Measurements from ENCODE around the gene PHF1. TPM values are rescaled to one million over a fixed set of nuclear protein-coding genes. Genes with fewer than 3 reads are reported as not detected.

Gene PHF1
- total and polyA plus RNA-seq, 4 donors: 7.2 to 13.5 (median 11.5) TPM

DNA sequence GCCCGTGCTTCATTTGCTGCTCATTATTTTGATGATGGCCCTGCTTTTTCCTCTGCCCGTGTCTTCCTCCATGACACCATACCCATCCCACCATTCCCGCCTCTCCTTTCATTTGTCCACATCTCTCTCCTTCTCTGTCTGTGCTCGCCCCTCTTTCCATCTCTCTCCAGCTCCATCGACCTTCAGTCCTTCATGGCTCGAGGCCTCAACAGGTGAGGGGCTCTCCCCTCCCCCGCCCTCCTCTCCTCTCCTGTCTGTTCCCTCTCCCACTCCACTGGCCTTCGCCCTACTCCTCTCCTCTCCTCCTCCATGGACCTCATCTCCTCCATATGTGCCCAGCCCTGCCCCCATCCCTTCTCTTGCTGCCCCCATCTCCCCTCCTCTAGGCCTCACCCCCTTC, 31.5 kb downstream of the PHF1 start:
- no peak overlapping the region for H3K27ac ChIP-seq (ENCODE audit: low read depth in 1 of 2, low read length in 2 of 2)
- WGBS: 88% methylated on average over 8 of the region's 8 CpGs
- TF ChIP-seq GABPA (IDR thresholded peaks at IDR 0.05 in 1 of 2, conservative IDR thresholded peaks at IDR 0.05 in 1 of 2): no peak
- TF ChIP-seq, protein P1, sequence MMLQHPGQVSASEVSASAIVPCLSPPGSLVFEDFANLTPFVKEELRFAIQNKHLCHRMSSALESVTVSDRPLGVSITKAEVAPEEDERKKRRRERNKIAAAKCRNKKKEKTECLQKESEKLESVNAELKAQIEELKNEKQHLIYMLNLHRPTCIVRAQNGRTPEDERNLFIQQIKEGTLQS (IDR thresholded peaks at IDR 0.05): no peak
- DNase-seq (ENCODE audit: low spot score): no peak
- H3K4me3 ChIP-seq (ENCODE audit: low read depth in 1 of 3, low read length in 3 of 3): no peak overlapping the region
- no peaks in the 10 kb centered on the region for H3K9me3 ChIP-seq (ENCODE audit: control insufficient read depth in 4 of 4, low read length in 3 of 4)
- no peaks in the 10 kb centered on the region for H3K27me3 ChIP-seq (ENCODE audit: control insufficient read depth in 4 of 4, insufficient read depth in 4 of 4, low read length in 3 of 4)
- no peaks in the 10 kb centered on the region for H3K4me1 ChIP-seq (ENCODE audit: control insufficient read depth in 4 of 4, insufficient read depth in 4 of 4, low read length in 3 of 4)
- no peak overlapping the region for H3K9ac ChIP-seq (ENCODE audit: low read depth in 1 of 2, low read length in 2 of 2)
- H3K36me3 ChIP-seq (ENCODE audit: control insufficient read depth in 4 of 4, insufficient read depth in 3 of 4, low read depth in 1 of 4, low read length in 3 of 4): peaks cover 0 to 2% (median 0%) of the 10 kb centered on the region in 4 donors

DNA sequence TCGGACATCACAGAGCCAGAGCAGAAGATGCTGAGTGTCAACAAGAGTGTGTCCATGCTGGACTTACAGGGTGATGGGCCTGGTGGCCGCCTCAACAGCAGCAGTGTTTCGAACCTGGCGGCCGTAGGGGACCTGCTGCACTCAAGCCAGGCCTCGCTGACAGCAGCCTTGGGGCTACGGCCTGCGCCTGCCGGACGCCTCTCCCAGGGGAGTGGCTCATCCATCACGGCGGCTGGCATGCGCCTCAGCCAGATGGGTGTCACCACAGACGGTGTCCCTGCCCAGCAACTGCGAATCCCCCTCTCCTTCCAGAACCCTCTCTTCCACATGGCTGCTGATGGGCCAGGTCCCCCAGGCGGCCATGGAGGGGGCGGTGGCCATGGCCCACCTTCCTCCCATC, 32.2 kb downstream of the PHF1 start:
- Histone ChIP-seq H3K27ac (ENCODE audit: low read depth in 1 of 2, low read length in 2 of 2) (no peak overlapping the region), H3K4me1 (ENCODE audit: control insufficient read depth in 4 of 4, insufficient read depth in 4 of 4, low read length in 3 of 4) (no peaks in the 10 kb centered on the region), H3K9me3 (ENCODE audit: control insufficient read depth in 4 of 4, low read length in 3 of 4) (no peaks in the 10 kb centered on the region), H3K9ac (ENCODE audit: low read depth in 1 of 2, low read length in 2 of 2) (no peak overlapping the region), H3K36me3 (ENCODE audit: control insufficient read depth in 4 of 4, insufficient read depth in 3 of 4, low read depth in 1 of 4, low read length in 3 of 4) (no peaks in the 10 kb centered on the region), H3K27me3 (ENCODE audit: control insufficient read depth in 4 of 4, insufficient read depth in 4 of 4, low read length in 3 of 4) (no peaks in the 10 kb centered on the region), H3K4me3 (ENCODE audit: low read depth in 1 of 3, low read length in 3 of 3) (no peak overlapping the region)
- TF ChIP-seq RAD21 (IDR thresholded peaks at IDR 0.05) (no peak), ZBTB33 (IDR thresholded peaks at IDR 0.05) (no peak), REST (IDR thresholded peaks at IDR 0.05) (no peak), HNF4G (IDR thresholded peaks at IDR 0.05) (no peak), FOXA2 (IDR thresholded peaks at IDR 0.05) (no peak), TAF1 (conservative IDR thresholded peaks at IDR 0.05) (no peak), HNF4A (conservative IDR thresholded peaks at IDR 0.05) (no peak), NR2F2 (IDR thresholded peaks at IDR 0.05) (no peak), YY1 (IDR thresholded peaks at IDR 0.05) (no peak), GABPA (IDR thresholded peaks at IDR 0.05 in 1 of 2, conservative IDR thresholded peaks at IDR 0.05 in 1 of 2) (no peak), SP1 (IDR thresholded peaks at IDR 0.05) (no peak), FOXA1 (IDR thresholded peaks at IDR 0.05) (no peak), EGR1 (IDR thresholded peaks at IDR 0.05; ENCODE audit: low read depth in 2 of 2) (no peak), RXRA (IDR thresholded peaks at IDR 0.05) (no peak)
- TF ChIP-seq, protein P1 (IDR thresholded peaks at IDR 0.05): no peak
- TF ChIP-seq, protein P2, sequence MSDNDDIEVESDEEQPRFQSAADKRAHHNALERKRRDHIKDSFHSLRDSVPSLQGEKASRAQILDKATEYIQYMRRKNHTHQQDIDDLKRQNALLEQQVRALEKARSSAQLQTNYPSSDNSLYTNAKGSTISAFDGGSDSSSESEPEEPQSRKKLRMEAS (IDR thresholded peaks at IDR 0.05): no peak
- TF ChIP-seq, protein P3, sequence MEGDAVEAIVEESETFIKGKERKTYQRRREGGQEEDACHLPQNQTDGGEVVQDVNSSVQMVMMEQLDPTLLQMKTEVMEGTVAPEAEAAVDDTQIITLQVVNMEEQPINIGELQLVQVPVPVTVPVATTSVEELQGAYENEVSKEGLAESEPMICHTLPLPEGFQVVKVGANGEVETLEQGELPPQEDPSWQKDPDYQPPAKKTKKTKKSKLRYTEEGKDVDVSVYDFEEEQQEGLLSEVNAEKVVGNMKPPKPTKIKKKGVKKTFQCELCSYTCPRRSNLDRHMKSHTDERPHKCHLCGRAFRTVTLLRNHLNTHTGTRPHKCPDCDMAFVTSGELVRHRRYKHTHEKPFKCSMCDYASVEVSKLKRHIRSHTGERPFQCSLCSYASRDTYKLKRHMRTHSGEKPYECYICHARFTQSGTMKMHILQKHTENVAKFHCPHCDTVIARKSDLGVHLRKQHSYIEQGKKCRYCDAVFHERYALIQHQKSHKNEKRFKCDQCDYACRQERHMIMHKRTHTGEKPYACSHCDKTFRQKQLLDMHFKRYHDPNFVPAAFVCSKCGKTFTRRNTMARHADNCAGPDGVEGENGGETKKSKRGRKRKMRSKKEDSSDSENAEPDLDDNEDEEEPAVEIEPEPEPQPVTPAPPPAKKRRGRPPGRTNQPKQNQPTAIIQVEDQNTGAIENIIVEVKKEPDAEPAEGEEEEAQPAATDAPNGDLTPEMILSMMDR (IDR thresholded peaks at IDR 0.05; ENCODE audit: low read depth, low read length, missing input control): no peak
- WGBS: 97% methylated on average over 17 of the region's 17 CpGs
- DNase-seq (ENCODE audit: low spot score): no peak

Measured in liver (tissue), 9 donors.